GM12891 (cell line): ENCODE results near the gene FNDC3B.

Experiments
- POLR2A ChIP-seq: IDR thresholded peaks from 2 replicates; pipeline ENCODE4 v1.6.1; 2011; ENCODE audit warnings: low read depth, low read length, control low read depth
- POLR2AphosphoS5 ChIP-seq: IDR thresholded peaks from 2 replicates; pipeline ENCODE4 v1.6.1; 2011; ENCODE audit warnings: low read depth, low read length, control low read depth
- SPI1 ChIP-seq: IDR thresholded peaks from 2 replicates; pipeline ENCODE4 v1.6.1; 2011; ENCODE audit warnings: low read depth, low read length, control low read depth

GRCh38 chr3:172342097-172342659 lies 302.8 kb downstream of the FNDC3B start:
- TF ChIP-seq POLR2AphosphoS5 (no peak), POLR2A (no peak), SPI1 (no peak)
